Neutrophil (primary cell): ENCODE measurements around the gene MSL2.

ENCODE experiments used
- H3K27ac ChIP-seq: fragments of 200-600 bp; sonication (generic); 2 replicates; pipeline ENCODE4 v1.5.1; 2016; ENCODE audit warnings: mild to moderate bottlenecking, moderate library complexity
- H3K27me3 ChIP-seq: fragments of 200-600 bp; sonication (generic); 2 replicates; pipeline ENCODE4 v1.6.0; 2016; ENCODE audit warnings: mild to moderate bottlenecking
- H3K36me3 ChIP-seq: fragments of 200-600 bp; sonication (generic); 2 replicates; pipeline ENCODE4 v1.5.1; 2017
- H3K4me1 ChIP-seq, 2 experiments: fragments of 200-600 bp in 1 of 2; sonication (generic) in 1 of 2; 1 replicate in 1 of 2; 2 replicates in 1 of 2; pipeline versions ENCODE4 v1.5.1 to v1.6.1; 2013 to 2016; ENCODE audit warnings: low read depth in 1 of 2, low read length in 1 of 2, mild to moderate bottlenecking in 1 of 2, moderate library complexity in 1 of 2; ENCODE audit not compliant: control insufficient read depth in 1 of 2, insufficient read depth in 1 of 2
- H3K4me3 ChIP-seq, 2 experiments: fragments of 200-600 bp in 1 of 2; sonication (generic) in 1 of 2; 1 replicate in 1 of 2; 2 replicates in 1 of 2; pipeline ENCODE4 v1.5.1; 2013 to 2016; ENCODE audit warnings: low read depth in 1 of 2, low read length in 1 of 2, mild to moderate bottlenecking in 1 of 2, moderate library complexity in 1 of 2
- H3K9me3 ChIP-seq: fragments of 200-600 bp; sonication (generic); 2 replicates; pipeline ENCODE4 v1.5.1; 2016
- CTCF ChIP-seq: fragments of 200-600 bp; sonication (generic); IDR thresholded peaks from 2 replicates; pipeline ENCODE4 v1.5.1; 2016; ENCODE audit warnings: antibody characterized with exemption

MSL2 gene

DNA sequence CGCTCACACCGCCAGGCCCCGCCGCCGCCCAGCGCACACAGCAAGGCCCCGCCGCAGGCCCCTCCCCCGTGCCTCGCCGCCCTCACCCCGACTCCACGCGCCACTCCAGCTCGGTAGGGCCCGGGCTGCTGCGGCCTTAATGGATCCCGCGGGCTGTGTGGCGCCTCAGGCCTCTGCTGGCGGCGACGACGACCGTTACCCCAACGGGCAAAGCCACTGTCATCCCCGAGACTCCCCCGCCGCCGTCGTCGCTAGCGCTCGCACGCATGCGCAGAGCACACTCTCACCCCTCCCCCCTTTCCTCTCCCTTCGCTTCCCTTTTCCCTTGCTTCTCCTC lies at the start of gene MSL2:
Gene MSL2, minus strand, starts transcription at position 272 of the 337 bp plus-strand sequence. CDS start 1,222 bp downstream, outside the sequence.
- H3K9me3 ChIP-seq = no peaks in the 10 kb centered on the region
- H3K4me3 ChIP-seq = peak within 1 kb of the TSS; percentile 93 to 97
- H3K27ac ChIP-seq = peak within 1 kb of the TSS; percentile 100
- no peak for TF ChIP-seq CTCF
- no peaks in the 10 kb centered on the region for H3K27me3 ChIP-seq
- H3K4me1 ChIP-seq = peaks cover 35 to 50% of the 10 kb centered on the region in 2 experiments
- H3K36me3 ChIP-seq = no peaks in the 10 kb centered on the region

GRCh38 chr3:136245691-136246090 lies 49.6 kb upstream of the MSL2 start:
- Histone ChIP-seq H3K36me3 (no peaks in the 10 kb centered on the region), H3K27me3 (no peaks in the 10 kb centered on the region), H3K4me3 (no peak overlapping the region), H3K4me1 (peaks cover 8 to 12% of the 10 kb centered on the region in 2 experiments), H3K27ac (no peak overlapping the region), H3K9me3 (no peaks in the 10 kb centered on the region)
- TF ChIP-seq CTCF = no peak

DNA sequence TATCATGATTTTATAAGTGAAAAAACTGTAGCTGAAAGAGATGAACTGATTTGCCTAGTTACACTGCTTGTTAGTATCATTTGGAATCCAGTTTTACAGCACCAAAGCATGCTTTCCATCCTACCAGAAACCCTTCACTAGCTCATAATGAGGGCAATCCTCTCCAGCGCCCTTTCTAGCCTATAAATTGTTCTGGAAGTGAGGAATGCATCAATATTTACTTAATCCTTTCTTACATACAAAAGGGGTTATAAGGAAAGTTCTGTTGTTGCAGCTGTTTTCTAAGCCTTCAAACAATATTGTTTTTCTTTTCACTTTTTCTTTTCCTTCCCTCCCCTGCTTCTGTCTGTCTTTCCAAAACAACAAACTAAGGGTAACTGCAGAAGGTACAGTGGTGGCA lies 43.0 kb upstream of the MSL2 start:
- Histone ChIP-seq H3K27ac (no peak overlapping the region), H3K36me3 (no peaks in the 10 kb centered on the region), H3K9me3 (no peaks in the 10 kb centered on the region), H3K4me1 (no peaks in the 10 kb centered on the region), H3K27me3 (no peaks in the 10 kb centered on the region), H3K4me3 (no peak overlapping the region)
- TF ChIP-seq CTCF = no peak

GRCh38 chr3:136237961-136238649 lies 42.0 kb upstream of the MSL2 start:
- TF ChIP-seq CTCF = no peak
- H3K9me3 ChIP-seq = no peaks in the 10 kb centered on the region
- no peak overlapping the region for H3K4me3 ChIP-seq
- H3K27ac ChIP-seq = no peak overlapping the region
- H3K4me1 ChIP-seq = no peaks in the 10 kb centered on the region
- H3K27me3 ChIP-seq = no peaks in the 10 kb centered on the region
- no peaks in the 10 kb centered on the region for H3K36me3 ChIP-seq

GRCh38 chr3:136237103-136237502 lies 41.0 kb upstream of the MSL2 start:
- H3K4me1 ChIP-seq = no peaks in the 10 kb centered on the region
- no peaks in the 10 kb centered on the region for H3K9me3 ChIP-seq
- H3K27me3 ChIP-seq = no peaks in the 10 kb centered on the region
- no peak for TF ChIP-seq CTCF
- no peaks in the 10 kb centered on the region for H3K36me3 ChIP-seq
- H3K27ac ChIP-seq = no peak overlapping the region
- H3K4me3 ChIP-seq = no peak overlapping the region

- Histone ChIP-seq H3K9me3 (no peaks in the 10 kb centered on the region), H3K27ac (no peak overlapping the region), H3K27me3 (no peaks in the 10 kb centered on the region)
These were observed 40.0 kb upstream of the MSL2 start for GRCh38 chr3:136236109-136236508.

More at GRCh38 chr3:136236109-136236508, 40.0 kb upstream of the MSL2 start:
- H3K4me1 ChIP-seq = no peaks in the 10 kb centered on the region
- no peak for TF ChIP-seq CTCF
- H3K4me3 ChIP-seq = no peak overlapping the region
- H3K36me3 ChIP-seq = no peaks in the 10 kb centered on the region
